RKO (cell line): Measurements from ENCODE around the gene SEMA3A.

Experiments
- DNase-seq: peaks from one replicate; pipeline ENCODE4 v3.0.0-alpha.2; 2016; ENCODE audit warnings: low spot score

SEMA3A gene

DNA sequence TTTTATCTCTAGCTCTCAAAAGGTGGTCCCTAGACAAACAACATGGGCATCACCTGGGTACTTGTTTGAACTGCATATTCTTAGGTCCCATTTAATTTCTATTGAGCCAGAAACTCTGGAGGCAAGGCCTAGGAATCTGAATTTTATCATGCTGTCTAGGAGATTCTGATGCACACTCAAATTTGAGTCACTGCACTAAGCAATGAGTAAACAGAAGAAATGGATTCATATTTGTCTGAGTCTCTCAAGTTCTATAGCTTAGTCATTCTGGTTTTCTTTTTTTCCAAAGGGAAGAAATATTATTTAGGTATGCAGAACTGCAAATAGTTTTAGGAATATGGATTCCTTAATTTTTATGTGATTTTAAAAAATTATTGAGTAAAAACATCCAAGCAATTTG lies 185.5 kb downstream of the SEMA3A start:
- DNase-seq = peak; percentile 71

- no peak for DNase-seq
Measured at GRCh38 chr7:84003191-84003590, 191.4 kb downstream of the SEMA3A start.

- DNase-seq = no peak
Measured at GRCh38 chr7:84002348-84002747, 192.2 kb downstream of the SEMA3A start.

GRCh38 chr7:83996879-83997278 lies 197.7 kb downstream of the SEMA3A start:
- no peak for DNase-seq

- no peak for DNase-seq
Measured at GRCh38 chr7:83987764-83988163, 206.8 kb downstream of the SEMA3A start.

GRCh38 chr7:83985821-83986220 lies 208.8 kb downstream of the SEMA3A start:
- no peak for DNase-seq

DNA sequence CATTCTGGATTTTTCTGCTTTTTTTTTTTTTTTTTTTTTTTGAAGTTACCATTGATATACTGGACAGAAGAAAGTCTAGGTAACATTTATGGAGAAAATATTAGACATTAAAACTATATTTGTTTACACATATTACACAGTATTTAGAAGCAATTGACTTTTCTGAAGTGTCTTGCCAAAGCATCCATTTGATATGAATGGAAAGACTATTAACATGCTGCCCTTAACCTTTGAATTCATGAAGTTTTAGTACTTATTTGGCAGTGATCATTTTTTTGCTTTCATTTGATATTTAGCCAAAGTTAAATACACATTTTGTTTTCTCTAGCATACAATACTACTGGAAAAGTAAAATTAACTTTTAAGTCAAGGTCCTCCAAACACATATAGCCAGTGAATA lies 210.0 kb downstream of the SEMA3A start:
- no peak for DNase-seq

DNA sequence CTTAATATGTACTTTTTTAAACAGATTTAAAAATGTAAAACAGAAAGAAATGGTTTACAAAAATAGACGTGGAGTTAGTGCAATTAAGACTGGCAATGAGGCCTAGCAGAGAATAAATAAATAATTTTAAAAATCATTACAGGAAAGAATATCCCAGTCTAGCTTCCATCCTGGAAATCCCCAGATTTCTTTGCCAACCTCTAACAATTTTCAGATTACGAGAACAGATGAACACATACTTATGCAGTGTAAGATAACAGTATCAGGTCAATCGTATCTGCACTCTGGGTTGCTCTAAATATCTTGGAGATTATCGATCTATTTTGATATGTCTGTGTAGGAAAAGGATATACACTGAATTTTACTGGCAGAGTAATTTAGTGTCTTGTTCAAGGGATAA lies 210.5 kb downstream of the SEMA3A start:
- DNase-seq = no peak

DNA sequence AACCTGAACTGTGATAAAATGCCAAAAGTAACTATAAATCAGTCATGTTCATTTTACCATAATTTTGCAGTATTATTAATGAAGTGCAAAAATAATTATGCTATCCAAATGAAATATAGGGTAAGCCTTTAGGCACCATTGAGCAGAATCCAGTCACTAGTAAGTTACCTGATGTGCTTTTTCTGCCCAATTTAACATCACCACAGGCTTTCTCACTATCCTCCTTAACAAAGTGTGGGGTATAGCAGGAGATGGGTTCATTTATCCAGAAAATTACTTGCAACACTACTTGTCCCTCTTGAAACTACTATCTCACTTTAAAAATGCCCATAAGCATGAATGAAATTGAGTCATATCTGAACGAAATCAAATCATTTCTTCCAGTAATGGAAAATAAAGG lies 211.0 kb downstream of the SEMA3A start:
- DNase-seq = no peak

DNA sequence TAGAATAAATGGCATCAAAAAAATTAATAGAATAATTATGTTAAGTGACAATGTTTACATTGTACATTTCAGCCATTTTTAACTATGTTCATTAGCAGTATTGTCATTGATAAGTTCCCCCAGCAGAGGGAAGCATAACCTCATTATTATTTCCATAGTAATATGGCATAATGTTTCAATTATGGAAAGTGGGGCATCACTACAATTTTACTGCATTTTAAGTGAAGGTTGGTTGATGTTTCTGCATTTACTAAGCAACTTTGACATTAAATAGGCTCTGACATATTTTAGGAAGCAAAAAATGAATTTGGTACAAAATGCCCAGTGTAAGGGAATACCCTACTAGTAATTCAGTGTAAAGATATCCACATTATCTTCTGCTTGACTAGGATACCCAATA lies 218.3 kb downstream of the SEMA3A start:
- DNase-seq = peak; percentile 52

DNA sequence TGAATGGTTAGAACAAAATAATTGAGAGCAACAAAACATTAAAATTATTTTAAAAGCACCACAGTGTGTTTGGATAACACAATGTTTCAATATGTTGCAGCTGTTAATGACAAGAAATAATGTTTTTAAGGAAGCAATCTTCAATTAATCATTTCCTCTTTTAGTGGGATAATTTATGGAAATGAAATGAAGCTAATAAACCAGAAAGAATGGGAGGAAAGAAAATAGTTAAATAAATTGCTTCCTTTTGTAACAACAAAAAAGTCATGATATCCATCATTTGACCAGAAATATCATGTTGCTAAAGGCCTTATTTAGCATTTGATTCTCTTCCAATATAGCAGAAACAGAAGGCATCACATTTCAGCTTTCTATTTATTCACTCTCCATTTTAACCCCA lies 224.5 kb downstream of the SEMA3A start:
- DNase-seq = no peak

DNA sequence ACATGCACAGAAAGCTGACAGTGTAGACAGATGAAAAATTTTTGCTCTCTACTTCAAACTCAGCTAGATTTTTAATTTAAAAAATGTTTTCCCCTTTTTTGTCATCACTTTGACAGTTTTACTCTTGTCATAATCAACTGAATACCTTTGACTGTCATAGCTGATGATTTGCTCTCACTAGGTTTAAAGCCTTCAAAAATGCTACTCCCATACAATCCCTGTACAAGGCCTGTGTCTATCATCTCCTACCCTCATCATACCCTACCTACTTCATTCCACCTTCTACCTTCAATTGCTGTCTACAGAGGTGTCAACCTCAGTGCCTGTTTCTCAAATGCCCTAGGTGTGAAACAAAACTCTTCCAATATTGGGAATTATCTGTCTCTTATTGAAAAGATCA lies 230.3 kb downstream of the SEMA3A start:
- no peak for DNase-seq

DNA sequence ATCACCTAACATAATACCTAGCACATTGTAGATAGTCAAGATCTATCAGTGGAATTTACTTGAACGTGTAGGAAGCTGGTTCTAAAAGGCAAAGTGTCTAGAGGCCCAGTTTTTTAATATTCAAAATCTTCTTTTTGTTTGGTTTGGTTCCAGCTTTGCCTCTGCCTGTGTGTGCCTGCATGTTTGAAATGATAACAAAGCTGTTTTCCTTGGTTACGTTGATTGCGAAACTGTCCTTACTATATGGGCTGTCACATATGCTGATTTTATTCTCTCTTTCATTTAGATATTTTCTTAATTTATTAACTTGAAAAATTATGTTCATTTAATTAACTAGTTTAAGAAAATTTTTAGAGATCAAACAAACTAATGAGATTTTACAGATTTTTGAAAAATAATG lies 237.3 kb downstream of the SEMA3A start:
- no peak for DNase-seq

- no peak for DNase-seq
Measured at GRCh38 chr7:83956104-83956503, 238.5 kb downstream of the SEMA3A start.

GRCh38 chr7:83952236-83952635 lies 242.4 kb downstream of the SEMA3A start:
- no peak for DNase-seq

- peak; percentile 41 for DNase-seq
Measured at GRCh38 chr7:83947260-83947659, 247.3 kb downstream of the SEMA3A start.

- DNase-seq = no peak
Measured at GRCh38 chr7:83946801-83947200, 247.8 kb downstream of the SEMA3A start.

DNA sequence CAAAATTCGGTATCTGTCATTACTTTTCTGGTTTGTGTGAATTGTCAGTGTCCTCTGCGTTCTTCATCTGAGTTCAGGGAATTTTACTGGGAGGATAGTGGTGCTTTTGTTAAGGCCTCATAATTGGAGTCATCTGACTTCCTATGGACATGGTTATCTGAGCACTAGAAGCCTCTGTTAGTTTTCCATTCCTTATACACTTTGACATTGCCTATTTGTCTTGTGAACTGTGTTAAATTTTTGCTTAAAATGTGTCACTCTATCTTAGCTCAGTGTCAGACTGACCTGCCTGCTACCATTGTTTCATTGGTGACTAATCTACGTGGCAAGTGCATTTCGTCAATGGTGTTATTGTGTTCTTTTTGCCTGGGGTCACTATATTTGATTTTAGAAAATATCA lies 253.3 kb downstream of the SEMA3A start:
- no peak for DNase-seq

- DNase-seq = no peak
Measured at GRCh38 chr7:83937930-83938329, 256.7 kb downstream of the SEMA3A start.

DNA sequence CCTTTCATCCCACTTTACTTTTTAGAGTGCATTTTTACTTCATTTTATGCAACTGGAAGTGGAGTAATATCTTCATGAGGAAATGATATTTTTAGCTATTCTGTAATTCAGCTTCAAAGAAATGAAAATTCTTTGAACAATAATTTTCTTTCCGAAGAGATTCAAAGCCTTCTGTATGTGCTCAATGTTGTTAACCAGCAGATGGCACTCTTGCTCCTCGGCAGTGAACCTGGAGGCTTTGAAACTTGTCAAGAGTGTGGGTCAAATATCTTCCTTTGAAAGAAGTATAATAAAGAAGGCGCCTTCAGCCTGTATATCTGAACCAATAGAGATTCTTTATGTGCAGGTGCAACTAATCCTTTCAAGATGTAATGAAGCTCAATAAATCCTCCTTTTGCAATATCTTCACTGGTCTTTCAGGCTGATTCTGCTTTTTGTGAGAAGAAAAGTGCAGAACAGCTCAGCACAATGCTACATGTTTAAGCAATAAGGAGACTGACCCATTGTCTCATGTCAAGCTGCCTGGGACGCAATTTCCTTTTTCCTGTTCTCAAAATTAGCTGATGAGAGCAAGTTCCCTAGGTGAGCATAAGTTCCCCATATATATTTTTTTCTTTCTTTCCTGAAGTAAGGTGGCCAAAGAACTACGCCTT lies 258.4 kb downstream of the SEMA3A start:
- DNase-seq = peak; percentile 80

DNA sequence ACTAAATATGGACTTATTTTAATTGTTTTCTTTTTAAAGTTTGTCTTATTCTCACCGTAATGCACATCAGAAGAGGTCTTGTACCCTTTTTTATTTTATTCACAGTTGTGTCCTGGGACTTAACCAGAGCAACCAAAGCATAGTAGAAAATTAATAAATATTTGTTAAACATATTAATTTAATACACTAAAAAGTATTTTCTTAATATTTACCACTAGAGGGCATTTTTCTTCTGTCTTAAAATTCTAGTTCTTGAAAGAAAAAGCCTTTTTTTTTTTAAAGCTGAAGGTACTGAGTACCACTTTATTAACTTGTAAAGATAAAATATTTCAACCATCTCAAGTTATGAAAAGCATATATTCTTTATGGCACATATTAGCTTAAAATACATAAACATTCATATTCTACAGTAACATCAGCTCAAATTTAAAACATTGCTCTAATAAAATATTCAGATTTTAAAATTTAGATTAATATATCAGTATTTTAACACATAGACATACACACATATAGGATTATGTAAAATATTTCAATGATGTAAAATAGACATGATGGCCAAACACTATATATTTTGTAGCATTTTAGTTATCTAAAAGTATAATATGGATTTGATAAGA lies 260.4 kb downstream of the SEMA3A start:
- peak; percentile 52 for DNase-seq

DNA sequence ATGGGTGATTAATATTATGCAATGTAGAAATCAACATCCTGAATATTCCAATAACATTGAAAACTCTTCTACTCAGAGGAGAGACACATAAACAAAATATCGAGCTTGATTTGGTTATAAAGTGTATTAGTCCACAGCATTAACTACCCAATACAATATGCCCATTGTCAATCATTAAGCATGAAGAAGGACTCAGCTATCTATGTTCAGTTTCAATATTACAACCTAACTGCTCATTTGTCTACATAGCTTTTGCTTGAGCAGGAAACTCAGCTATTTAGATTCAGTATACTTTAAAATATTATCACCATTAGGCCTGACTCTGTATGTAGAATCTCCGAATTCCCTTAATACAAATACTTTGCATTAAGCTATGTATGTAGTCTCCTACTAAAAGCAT lies 262.6 kb downstream of the SEMA3A start:
- no peak for DNase-seq

- DNase-seq = no peak
Measured at GRCh38 chr7:83930262-83930661, 264.3 kb downstream of the SEMA3A start.

GRCh38 chr7:83925860-83926259 lies 268.7 kb downstream of the SEMA3A start:
- DNase-seq = no peak
